ENCODE data around the gene NPAS3.

Gene NPAS3

DNA sequence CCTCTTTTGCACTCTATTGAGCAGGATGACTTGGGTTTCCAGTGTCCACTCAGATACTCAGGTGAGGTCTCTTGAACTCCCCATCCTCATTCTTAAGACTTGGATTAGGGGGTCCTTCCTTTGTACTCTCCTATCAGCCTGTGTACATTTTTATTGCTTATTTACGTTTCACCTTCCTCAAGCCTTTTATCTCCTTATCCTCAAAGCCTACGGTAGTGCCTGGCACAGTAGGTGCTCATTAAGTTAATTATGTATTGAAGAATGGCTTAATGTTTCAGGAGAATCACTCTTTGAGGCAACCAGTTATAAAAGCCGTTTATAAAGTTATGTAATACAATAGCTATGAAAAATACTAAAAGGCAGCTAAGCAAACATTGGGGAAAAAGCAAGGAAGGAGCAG lies 315.7 kb downstream of the NPAS3 start:
- no peak for DNase-seq (ENCODE audit: low read depth in 1 of 2, low spot score in 1 of 2)
- TF ChIP-seq POLR2AphosphoS5 (IDR thresholded peaks at IDR 0.05; ENCODE audit: low read depth) (no peak), GABPA (IDR thresholded peaks at IDR 0.05; ENCODE audit: low read depth) (no peak), SPI1 (IDR thresholded peaks at IDR 0.05; ENCODE audit: borderline replicate concordance, low read depth) (no peak)
- TF ChIP-seq, protein P1, sequence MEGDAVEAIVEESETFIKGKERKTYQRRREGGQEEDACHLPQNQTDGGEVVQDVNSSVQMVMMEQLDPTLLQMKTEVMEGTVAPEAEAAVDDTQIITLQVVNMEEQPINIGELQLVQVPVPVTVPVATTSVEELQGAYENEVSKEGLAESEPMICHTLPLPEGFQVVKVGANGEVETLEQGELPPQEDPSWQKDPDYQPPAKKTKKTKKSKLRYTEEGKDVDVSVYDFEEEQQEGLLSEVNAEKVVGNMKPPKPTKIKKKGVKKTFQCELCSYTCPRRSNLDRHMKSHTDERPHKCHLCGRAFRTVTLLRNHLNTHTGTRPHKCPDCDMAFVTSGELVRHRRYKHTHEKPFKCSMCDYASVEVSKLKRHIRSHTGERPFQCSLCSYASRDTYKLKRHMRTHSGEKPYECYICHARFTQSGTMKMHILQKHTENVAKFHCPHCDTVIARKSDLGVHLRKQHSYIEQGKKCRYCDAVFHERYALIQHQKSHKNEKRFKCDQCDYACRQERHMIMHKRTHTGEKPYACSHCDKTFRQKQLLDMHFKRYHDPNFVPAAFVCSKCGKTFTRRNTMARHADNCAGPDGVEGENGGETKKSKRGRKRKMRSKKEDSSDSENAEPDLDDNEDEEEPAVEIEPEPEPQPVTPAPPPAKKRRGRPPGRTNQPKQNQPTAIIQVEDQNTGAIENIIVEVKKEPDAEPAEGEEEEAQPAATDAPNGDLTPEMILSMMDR (IDR thresholded peaks at IDR 0.05; ENCODE audit: insufficient read depth, low read length), result no peak
- TF ChIP-seq, protein P2, sequence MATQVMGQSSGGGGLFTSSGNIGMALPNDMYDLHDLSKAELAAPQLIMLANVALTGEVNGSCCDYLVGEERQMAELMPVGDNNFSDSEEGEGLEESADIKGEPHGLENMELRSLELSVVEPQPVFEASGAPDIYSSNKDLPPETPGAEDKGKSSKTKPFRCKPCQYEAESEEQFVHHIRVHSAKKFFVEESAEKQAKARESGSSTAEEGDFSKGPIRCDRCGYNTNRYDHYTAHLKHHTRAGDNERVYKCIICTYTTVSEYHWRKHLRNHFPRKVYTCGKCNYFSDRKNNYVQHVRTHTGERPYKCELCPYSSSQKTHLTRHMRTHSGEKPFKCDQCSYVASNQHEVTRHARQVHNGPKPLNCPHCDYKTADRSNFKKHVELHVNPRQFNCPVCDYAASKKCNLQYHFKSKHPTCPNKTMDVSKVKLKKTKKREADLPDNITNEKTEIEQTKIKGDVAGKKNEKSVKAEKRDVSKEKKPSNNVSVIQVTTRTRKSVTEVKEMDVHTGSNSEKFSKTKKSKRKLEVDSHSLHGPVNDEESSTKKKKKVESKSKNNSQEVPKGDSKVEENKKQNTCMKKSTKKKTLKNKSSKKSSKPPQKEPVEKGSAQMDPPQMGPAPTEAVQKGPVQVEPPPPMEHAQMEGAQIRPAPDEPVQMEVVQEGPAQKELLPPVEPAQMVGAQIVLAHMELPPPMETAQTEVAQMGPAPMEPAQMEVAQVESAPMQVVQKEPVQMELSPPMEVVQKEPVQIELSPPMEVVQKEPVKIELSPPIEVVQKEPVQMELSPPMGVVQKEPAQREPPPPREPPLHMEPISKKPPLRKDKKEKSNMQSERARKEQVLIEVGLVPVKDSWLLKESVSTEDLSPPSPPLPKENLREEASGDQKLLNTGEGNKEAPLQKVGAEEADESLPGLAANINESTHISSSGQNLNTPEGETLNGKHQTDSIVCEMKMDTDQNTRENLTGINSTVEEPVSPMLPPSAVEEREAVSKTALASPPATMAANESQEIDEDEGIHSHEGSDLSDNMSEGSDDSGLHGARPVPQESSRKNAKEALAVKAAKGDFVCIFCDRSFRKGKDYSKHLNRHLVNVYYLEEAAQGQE (IDR thresholded peaks at IDR 0.05; ENCODE audit: insufficient replicate concordance, low read depth), result no peak

DNA sequence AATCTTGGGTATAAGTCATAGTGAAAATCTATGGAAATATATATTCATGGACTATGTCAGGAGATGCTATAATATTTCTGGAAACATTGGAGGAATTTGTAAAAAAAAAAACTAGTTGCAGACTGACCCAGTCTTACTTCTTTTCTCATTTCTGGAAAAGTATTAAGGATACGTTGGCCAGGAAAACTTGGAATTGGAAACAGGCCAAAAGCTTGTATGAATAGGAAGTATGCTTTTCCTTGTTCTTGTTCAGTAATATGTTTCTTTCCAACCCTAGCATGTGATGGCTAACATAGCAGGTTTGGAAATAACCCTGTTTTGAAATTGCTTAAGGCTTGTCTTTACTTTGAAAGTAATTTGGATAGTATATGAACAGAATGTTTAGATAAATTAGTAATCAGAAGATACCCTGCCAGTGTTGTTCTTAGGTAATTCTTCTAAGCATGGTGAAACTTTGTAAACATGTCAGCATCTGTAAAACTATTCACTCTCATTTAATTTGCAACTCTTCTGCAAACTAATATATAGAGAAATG lies 316.2 kb downstream of the NPAS3 start:
- no peak for DNase-seq (ENCODE audit: low read depth in 1 of 2, low spot score in 1 of 2)
- H3K4me3 ChIP-seq (replicated peaks; ENCODE audit: insufficient read depth, low read length), result no peak overlapping the region
- TF ChIP-seq, protein P2 (IDR thresholded peaks at IDR 0.05; ENCODE audit: insufficient replicate concordance, low read depth), result no peak
- TF ChIP-seq GABPA (IDR thresholded peaks at IDR 0.05; ENCODE audit: low read depth), result no peak
- TF ChIP-seq POLR2AphosphoS5 (IDR thresholded peaks at IDR 0.05; ENCODE audit: low read depth), result no peak
- TF ChIP-seq SPI1 (IDR thresholded peaks at IDR 0.05; ENCODE audit: borderline replicate concordance, low read depth), result no peak
- TF ChIP-seq, protein P1 (IDR thresholded peaks at IDR 0.05; ENCODE audit: insufficient read depth, low read length), result no peak
- no peak overlapping the region for H3K27ac ChIP-seq (replicated peaks)
- no peaks in the 10 kb centered on the region for H3K27me3 ChIP-seq (ENCODE audit: insufficient read depth, poor library complexity, severe bottlenecking)

More for the DNA sequence above, 315.7 kb downstream of the NPAS3 start:
- no peak overlapping the region for H3K27ac ChIP-seq (replicated peaks)
- H3K4me3 ChIP-seq (replicated peaks; ENCODE audit: insufficient read depth, low read length), result no peak overlapping the region
- H3K27me3 ChIP-seq (ENCODE audit: insufficient read depth, poor library complexity, severe bottlenecking), result no peaks in the 10 kb centered on the region

DNA sequence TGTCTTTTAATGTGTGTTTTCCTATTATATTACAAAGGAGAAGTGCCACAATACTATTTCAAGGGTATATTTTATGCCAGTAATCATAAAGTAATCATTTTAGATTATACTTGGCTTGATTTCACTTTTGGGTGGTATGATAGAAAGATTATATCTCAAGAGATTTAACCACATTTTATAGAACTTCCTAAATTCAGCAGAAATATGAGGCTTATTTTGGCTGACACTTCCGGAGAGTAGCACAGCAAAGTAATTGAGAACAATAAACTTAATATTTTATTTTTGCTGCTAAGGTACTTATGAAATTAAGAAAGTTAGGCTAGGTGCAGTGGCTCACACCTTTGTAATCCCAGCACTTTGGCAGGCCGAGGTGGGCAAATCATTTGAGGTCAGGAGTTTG lies 319.1 kb downstream of the NPAS3 start:
- Histone ChIP-seq H3K4me3 (replicated peaks; ENCODE audit: insufficient read depth, low read length) (no peak overlapping the region), H3K27ac (replicated peaks) (no peak overlapping the region), H3K27me3 (ENCODE audit: insufficient read depth, poor library complexity, severe bottlenecking) (no peaks in the 10 kb centered on the region)

More for the DNA sequence above, 319.1 kb downstream of the NPAS3 start:
- TF ChIP-seq, protein P2 (IDR thresholded peaks at IDR 0.05; ENCODE audit: insufficient replicate concordance, low read depth), result no peak
- TF ChIP-seq, protein P1 (IDR thresholded peaks at IDR 0.05; ENCODE audit: insufficient read depth, low read length), result no peak
- no peak for TF ChIP-seq GABPA (IDR thresholded peaks at IDR 0.05; ENCODE audit: low read depth)
- no peak for TF ChIP-seq POLR2AphosphoS5 (IDR thresholded peaks at IDR 0.05; ENCODE audit: low read depth)
- TF ChIP-seq SPI1 (IDR thresholded peaks at IDR 0.05; ENCODE audit: borderline replicate concordance, low read depth), result no peak
- DNase-seq (ENCODE audit: low read depth in 1 of 2, low spot score in 1 of 2), result no peak

Data from HL-60 (cell line).